ENCODE results near the gene OR52I1.

The OR52I1 gene

GRCh38 chr11:4615856-4616444 is 22.1 kb downstream of the OR52I1 start:
- DNase-seq, result no peak

DNA sequence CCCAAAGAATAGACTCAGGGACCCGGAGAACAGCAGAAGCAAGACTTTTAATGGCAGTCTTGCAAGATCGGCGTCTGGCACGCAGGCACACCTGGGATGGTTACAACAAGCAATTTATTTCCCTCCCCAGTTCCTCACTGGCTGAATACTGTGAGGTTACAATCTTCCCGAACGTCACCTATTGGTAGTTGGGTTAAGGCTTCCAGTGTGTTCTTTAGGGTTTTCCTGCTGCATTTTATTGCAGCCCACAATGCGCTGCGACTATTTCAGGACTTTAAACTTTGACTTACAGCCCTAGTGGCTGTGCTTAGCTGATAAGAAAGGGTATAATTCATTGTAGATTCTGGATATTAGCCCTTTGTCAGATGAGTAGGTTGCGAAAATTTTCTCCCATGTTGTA is 25.7 kb downstream of the OR52I1 start:
- no peak for DNase-seq

GRCh38 chr11:4626207-4627099 is 32.6 kb downstream of the OR52I1 start:
- peak; percentile 77 for DNase-seq

DNA sequence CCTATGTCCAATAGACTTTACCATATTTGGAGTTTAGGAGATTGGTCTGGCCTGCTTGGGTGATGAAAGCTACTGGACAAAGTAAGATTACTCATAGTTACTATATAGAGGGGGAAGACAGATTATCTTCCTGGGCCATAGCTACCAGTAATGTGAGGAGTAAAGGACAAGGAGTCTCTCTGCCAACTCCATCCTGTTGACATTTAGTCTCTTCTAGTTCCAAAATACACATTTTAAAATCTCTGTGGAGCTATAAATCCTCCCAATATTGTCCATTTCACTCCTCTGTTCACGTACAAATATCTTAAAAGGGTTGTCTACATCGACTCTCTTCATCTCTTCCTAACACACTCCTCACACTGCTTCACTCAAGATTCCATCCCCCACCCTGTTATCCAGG is 42.3 kb downstream of the OR52I1 start:
- no peak for DNase-seq

DNA sequence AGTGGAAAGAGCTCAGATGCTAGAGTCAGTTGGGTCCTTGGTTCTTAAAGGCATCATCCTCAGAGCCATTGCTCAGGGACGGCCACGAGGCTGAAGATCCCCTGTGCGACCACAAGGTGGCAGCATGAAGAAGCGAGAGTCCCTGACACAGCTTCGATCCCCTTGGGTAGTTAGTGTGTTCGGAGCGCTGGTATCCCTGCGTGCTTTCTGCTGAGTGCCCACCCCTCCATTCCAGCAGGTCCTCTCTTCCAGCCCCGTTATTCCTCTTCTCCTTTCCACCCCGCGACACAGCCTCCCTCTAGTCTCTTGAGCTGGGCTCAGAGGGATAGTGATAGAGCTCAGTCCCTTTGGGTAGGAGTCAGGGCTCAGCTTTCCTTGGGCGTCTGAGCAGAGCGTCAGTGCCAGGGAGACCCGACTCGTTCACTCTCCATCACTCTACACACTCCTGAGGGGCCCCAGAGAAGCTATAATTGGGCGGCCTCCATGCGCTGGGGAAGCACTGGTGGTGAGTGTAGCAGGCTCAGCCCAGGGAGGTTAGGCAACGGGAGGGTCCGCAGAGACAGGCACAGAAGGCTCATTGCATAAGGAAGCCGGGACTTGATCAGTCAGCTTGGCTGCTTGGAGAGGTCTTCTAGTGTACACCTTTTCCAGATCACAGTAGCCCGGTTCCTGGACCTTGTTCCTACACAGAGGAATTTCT is 43.3 kb downstream of the OR52I1 start, which contains the start of gene OR51D1:
TSS of gene OR51D1 (plus strand) at position 516 of the 700 bp plus-strand sequence. CDS start 2,314 bp downstream, outside the sequence.
- DNase-seq, result peak; percentile 75

DNA sequence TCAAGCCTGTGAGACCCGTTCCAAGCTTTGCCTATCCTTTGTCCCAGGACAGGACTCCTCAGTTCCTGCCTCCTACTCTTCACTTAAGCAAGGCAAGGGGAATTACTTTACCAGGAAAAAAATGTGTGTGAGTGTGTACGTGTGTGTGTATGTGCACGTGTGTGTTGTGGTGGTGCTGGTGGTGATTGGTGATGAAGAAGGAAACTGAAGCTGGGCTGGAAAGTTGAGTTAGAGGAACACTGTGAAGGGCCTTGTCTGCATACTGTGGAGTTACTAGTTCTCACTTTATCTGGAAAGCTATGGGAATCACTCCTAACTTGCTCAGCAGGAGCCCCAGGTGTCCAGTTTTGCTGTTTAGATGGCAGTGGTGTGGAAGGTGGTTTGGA is 43.8 kb downstream of the OR52I1 start:
- no peak for DNase-seq

GRCh38 chr11:4639931-4640330 is 46.1 kb downstream of the OR52I1 start:
- DNase-seq, result no peak

DNA sequence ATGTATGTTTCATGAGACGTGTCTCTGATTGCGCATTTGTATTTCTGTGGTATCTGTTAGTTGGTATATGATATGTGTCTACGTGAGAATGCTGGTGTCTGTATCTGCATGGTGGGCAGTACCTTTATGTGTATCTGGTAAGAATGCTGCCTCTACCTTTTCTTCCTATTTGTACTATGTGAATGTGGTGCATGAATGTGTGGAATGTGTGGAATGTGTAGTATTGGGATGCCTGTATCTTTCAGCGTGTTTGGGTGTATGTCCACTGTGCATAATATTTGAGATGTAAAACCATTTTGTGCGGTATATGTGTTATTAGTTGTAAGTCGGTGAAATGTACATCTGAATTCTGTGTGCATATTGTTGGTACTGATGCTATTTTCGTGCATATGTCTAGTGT is 47.7 kb downstream of the OR52I1 start:
- DNase-seq, result no peak

DNA sequence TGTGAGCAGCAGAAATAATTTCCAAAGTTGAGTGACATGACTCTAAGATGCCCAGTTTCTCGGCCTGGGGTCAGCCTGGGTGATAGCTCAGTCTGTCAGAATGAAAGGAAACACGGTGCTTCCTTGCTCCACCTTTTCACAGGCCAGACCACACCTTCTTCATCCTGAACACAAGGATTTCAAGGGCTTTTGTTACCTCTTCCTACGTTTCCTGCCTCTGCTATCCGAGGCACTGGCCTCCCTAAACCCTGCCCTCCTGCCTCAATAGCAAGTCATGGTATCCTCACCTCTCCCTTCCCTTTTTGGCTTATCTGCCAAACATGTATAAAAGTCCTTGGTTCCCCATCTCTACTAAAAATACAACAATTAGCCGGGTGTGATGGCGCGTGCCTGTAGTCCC is 48.2 kb downstream of the OR52I1 start:
- DNase-seq, result no peak

GRCh38 chr11:4643076-4643475 is 49.2 kb downstream of the OR52I1 start:
- DNase-seq, result no peak

DNA sequence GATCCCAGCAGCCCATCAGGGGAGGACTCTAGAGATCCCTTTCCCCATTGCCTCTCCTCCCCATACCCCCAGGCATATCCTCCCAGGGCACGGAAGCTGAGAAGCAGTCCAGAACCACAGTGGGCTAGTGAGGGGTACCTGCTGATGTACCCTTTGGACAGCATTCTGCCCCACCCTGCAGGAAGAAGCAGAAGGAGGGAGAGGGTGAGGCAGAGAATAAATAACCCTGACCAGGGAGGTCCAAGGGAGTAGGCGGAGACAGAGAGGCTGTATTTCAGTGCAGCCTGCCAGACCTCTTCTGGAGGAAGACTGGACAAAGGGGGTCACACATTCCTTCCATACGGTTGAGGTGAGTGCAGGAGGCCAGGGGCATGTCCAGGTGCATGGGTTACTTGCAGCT is 49.8 kb downstream of the OR52I1 start, which contains the start of gene OR51E1:
TSS of gene OR51E1 (plus strand) at position 301 of the 400 bp plus-strand sequence. CDS start 8,545 bp downstream, outside the sequence.
- DNase-seq, result no peak

DNA sequence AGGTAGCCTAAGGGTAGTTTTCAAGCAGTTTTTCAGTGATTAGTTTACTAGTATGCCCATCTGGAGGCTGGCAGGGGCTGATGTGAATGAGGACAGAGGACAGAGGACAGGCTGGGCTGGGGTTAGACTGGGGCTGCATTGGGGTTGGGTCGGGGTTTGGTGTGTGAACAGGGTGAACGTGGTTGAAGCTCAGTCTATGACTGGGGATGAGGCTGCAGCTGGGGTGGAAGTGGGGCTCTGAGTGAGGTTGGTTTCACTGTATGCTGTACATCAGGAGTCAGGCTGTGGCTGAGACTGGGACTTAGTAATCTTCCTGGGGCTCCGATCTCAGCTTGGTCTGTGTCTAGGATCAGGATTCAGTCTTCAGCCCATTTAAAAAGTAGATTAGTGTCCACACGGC is 50.4 kb downstream of the OR52I1 start:
- no peak for DNase-seq
